DND-41 (cell line): ENCODE data around the gene RNASE7.
"Not testable (repeated sequence)": the region's sequence is repeated elsewhere in the genome, so short reads cannot be mapped to it uniquely, and the experiment has no call there.

Source experiments
- ATAC-seq: fragments of 200-7000 bp; cut with Tn5 transposase; 3 replicates; pipeline ENCODE4 v1.9.1; 2021; ENCODE audit warnings: low read depth; ENCODE audit not compliant: insufficient read depth
- DNase-seq: peaks from one replicate; pipeline ENCODE4 v3.0.0-alpha.2; 2020
- H2AFZ ChIP-seq: 2 replicates; pipeline ENCODE4 v1.6.0; 2012; ENCODE audit warnings: low read depth, low read length
- H3K27ac ChIP-seq: 2 replicates; pipeline ENCODE4 v1.5.1; 2012; ENCODE audit warnings: low read length, inconsistent platforms
- H3K27me3 ChIP-seq: fragments of 200-600 bp; sonication (generic); 2 replicates; pipeline ENCODE4 v1.6.0; 2012; ENCODE audit warnings: low read length, mild to moderate bottlenecking, inconsistent platforms; ENCODE audit not compliant: insufficient read depth, poor library complexity
- H3K36me3 ChIP-seq: 2 replicates; pipeline ENCODE4 v1.5.1; 2012; ENCODE audit warnings: low read length, inconsistent platforms; ENCODE audit not compliant: insufficient read depth
- H3K4me1 ChIP-seq: 2 replicates; pipeline ENCODE4 v1.5.1; 2012; ENCODE audit warnings: mild to moderate bottlenecking, low read length; ENCODE audit not compliant: insufficient read depth
- H3K4me2 ChIP-seq: 2 replicates; pipeline ENCODE4 v1.6.0; 2012; ENCODE audit warnings: mild to moderate bottlenecking, moderate library complexity, low read length, inconsistent platforms; ENCODE audit not compliant: insufficient read depth
- H3K4me3 ChIP-seq, 2 experiments: fragments of 200-600 bp in 1 of 2; shearing (Covaris generic) in 1 of 2; 2 replicates each; pipeline ENCODE4 v1.5.1; 2012 to 2016; ENCODE audit warnings: inconsistent platforms in 2 of 2, low read length in 2 of 2, mild to moderate bottlenecking in 2 of 2, low read depth in 1 of 2, moderate library complexity in 1 of 2
- H3K79me2 ChIP-seq: 2 replicates; pipeline ENCODE4 v1.6.0; 2012; ENCODE audit warnings: low read length, inconsistent platforms; ENCODE audit not compliant: insufficient read depth
- H3K9ac ChIP-seq: 2 replicates; pipeline ENCODE4 v1.6.0; 2012; ENCODE audit warnings: low read depth, mild to moderate bottlenecking, inconsistent platforms, low read length, moderate library complexity
- H3K9me3 ChIP-seq: 2 replicates; pipeline ENCODE4 v1.5.1; 2012; ENCODE audit warnings: low read length, moderate library complexity, mild to moderate bottlenecking, inconsistent platforms; ENCODE audit not compliant: insufficient read depth, severe bottlenecking
- H4K20me1 ChIP-seq: 2 replicates; pipeline ENCODE4 v1.6.0; 2012; ENCODE audit warnings: low read length; ENCODE audit not compliant: insufficient read depth
- CTCF ChIP-seq: IDR thresholded peaks from 2 replicates; pipeline ENCODE4 v1.5.1; 2012; ENCODE audit warnings: borderline replicate concordance, low read length, moderate library complexity, mild to moderate bottlenecking; ENCODE audit not compliant: poor library complexity, severe bottlenecking; ENCODE audit errors: extremely low read depth
- EZH2 ChIP-seq: IDR thresholded peaks from 3 replicates; pipeline ENCODE4 v1.6.1; 2012; ENCODE audit warnings: borderline replicate concordance, low read depth, mild to moderate bottlenecking, moderate library complexity, low read length, inconsistent platforms; ENCODE audit not compliant: severe bottlenecking

Gene RNASE7

GRCh38 chr14:21001218-21001617 is 40.9 kb upstream of the RNASE7 start:
- Histone ChIP-seq H3K4me3 (no peak overlapping the region), H2AFZ (no peak overlapping the region), H3K36me3 (peaks cover 12% of the 10 kb centered on the region), H3K9me3 (no peaks in the 10 kb centered on the region), H3K79me2 (no peaks in the 10 kb centered on the region), H3K4me1 (no peaks in the 10 kb centered on the region), H3K9ac (no peak overlapping the region), H3K27me3 (no peaks in the 10 kb centered on the region), H4K20me1 (peaks cover 2% of the 10 kb centered on the region; the same call in 1 of the 2 replicates), H3K27ac (no peak overlapping the region), H3K4me2 (no peak overlapping the region)
- DNase-seq: no peak
- no peak for ATAC-seq
- TF ChIP-seq EZH2 (no peak), CTCF (no peak)

GRCh38 chr14:21003788-21004346 is 38.3 kb upstream of the RNASE7 start:
- H3K4me3 ChIP-seq: no peak overlapping the region
- TF ChIP-seq CTCF: no peak
- no peak for TF ChIP-seq EZH2
- no peak overlapping the region for H3K4me2 ChIP-seq
- no peak overlapping the region for H3K27ac ChIP-seq
- H3K4me1 ChIP-seq: no peaks in the 10 kb centered on the region
- H3K36me3 ChIP-seq: no peaks in the 10 kb centered on the region
- ATAC-seq: no peak
- no peaks in the 10 kb centered on the region for H4K20me1 ChIP-seq
- H3K9me3 ChIP-seq: no peaks in the 10 kb centered on the region
- no peak for DNase-seq
- H3K27me3 ChIP-seq: no peaks in the 10 kb centered on the region
- no peak overlapping the region for H3K9ac ChIP-seq
- H2AFZ ChIP-seq: no peak overlapping the region
- no peaks in the 10 kb centered on the region for H3K79me2 ChIP-seq

GRCh38 chr14:21009721-21010120 is 32.4 kb upstream of the RNASE7 start:
- not testable (repeated sequence) for H3K4me3 ChIP-seq, H2AFZ ChIP-seq, H3K27ac ChIP-seq, H3K9ac ChIP-seq, ATAC-seq, H4K20me1 ChIP-seq, H3K9me3 ChIP-seq, H3K36me3 ChIP-seq, DNase-seq, H3K79me2 ChIP-seq, H3K4me1 ChIP-seq, H3K4me2 ChIP-seq, H3K27me3 ChIP-seq

DNA sequence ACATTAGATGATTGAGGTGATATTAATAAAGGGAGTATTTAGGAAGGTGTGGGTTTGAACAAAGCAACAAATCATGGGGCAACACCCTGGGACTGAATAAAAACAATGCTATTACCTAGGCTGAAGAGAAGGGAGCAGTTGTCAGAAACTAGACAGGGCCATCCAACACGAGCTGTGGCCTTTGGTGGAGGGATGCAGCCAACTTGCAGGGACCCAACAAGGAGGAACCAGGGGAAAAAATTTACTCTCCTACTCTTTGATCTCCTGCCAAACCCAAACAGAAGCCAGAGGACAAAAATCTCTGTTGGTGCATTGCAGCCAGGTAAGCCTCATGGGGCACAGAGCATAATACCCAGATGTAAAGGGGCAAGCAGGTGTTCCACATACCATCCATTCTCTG is 31.0 kb upstream of the RNASE7 start:
- no peaks in the 10 kb centered on the region for H3K9me3 ChIP-seq
- ATAC-seq: no peak
- no peak for DNase-seq
- H4K20me1 ChIP-seq: no peaks in the 10 kb centered on the region
- no peak overlapping the region for H2AFZ ChIP-seq
- no peaks in the 10 kb centered on the region for H3K4me1 ChIP-seq
- TF ChIP-seq CTCF (no peak), EZH2 (no peak)
- no peak overlapping the region for H3K4me3 ChIP-seq
- H3K27ac ChIP-seq: no peak overlapping the region
- peaks cover 7% of the 10 kb centered on the region for H3K27me3 ChIP-seq
- H3K79me2 ChIP-seq: no peaks in the 10 kb centered on the region
- H3K4me2 ChIP-seq: no peak overlapping the region
- no peaks in the 10 kb centered on the region for H3K36me3 ChIP-seq
- H3K9ac ChIP-seq: no peak overlapping the region
